Progenitor cell of endocrine pancreas (in vitro differentiated cells): ENCODE data around the gene KCNJ6. TPM values are rescaled to one million over a fixed set of nuclear protein-coding genes. Genes with fewer than 3 reads are reported as not detected.

Experiments
- DNase-seq: peaks from one replicate; pipeline ENCODE4 v3.0.0; 2021; ENCODE audit warnings: low spot score; ENCODE audit not compliant: unreplicated experiment
- H3K27ac Mint-ChIP-seq: 2 replicates; pipeline ENCODE4 v1.8.0; 2021; ENCODE audit warnings: mild to moderate bottlenecking, moderate library complexity, mixed read lengths
- H3K27me3 Mint-ChIP-seq: 2 replicates; pipeline ENCODE4 v1.8.0; 2021; ENCODE audit warnings: mixed read lengths
- H3K36me3 Mint-ChIP-seq: 2 replicates; pipeline ENCODE4 v1.8.0; 2022; ENCODE audit warnings: mixed read lengths; ENCODE audit not compliant: insufficient read depth
- H3K4me1 Mint-ChIP-seq: 2 replicates; pipeline ENCODE4 v1.8.0; 2021; ENCODE audit warnings: low read depth, mixed read lengths
- H3K4me3 Mint-ChIP-seq: 2 replicates; pipeline ENCODE4 v1.8.0; 2021; ENCODE audit warnings: low read depth, mild to moderate bottlenecking, moderate library complexity, mixed read lengths
- H3K9me3 Mint-ChIP-seq: 2 replicates; pipeline ENCODE4 v1.8.0; 2021; ENCODE audit warnings: low read depth, mixed read lengths
- total RNA-seq: library from RNA; stranded (reverse); gene quantifications from 2 replicates; pipeline ENCODE4 v1.2.1, GENCODE V29; 2021
- TF ChIP-seq, protein P1 (sequence below): fragments of 200-600 bp; sonication (generic); IDR thresholded peaks from one replicate; pipeline ENCODE4 v1.5.0; 2021; ENCODE audit warnings: antibody characterized with exemption, mild to moderate bottlenecking; ENCODE audit not compliant: unreplicated experiment

Gene KCNJ6
- total RNA-seq, 1 donor from 2014 or later, result 3.3 TPM

DNA sequence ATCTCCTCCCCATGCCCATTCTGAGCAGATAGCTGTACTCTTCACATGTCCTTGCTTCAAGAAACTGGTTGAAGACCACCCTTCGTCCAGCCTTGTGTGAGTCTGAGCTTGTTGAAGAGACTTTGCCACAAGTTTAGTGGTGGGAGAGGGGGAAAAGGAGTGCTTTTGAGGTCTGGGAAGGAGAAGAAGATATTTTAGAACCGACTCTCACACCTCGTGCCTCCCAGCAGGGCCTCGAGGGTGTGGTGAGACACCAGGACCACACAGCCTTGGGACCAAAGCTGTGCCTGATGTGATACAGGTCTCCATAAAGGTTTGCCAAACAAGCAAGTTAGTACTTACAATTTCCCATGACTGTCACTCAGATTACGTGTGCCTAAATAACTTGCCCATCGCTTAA is 347.8 kb downstream of the KCNJ6 start:
- peaks cover 7% of the 10 kb centered on the region for H3K27me3 Mint-ChIP-seq
- no peak for DNase-seq
- TF ChIP-seq, protein P1, sequence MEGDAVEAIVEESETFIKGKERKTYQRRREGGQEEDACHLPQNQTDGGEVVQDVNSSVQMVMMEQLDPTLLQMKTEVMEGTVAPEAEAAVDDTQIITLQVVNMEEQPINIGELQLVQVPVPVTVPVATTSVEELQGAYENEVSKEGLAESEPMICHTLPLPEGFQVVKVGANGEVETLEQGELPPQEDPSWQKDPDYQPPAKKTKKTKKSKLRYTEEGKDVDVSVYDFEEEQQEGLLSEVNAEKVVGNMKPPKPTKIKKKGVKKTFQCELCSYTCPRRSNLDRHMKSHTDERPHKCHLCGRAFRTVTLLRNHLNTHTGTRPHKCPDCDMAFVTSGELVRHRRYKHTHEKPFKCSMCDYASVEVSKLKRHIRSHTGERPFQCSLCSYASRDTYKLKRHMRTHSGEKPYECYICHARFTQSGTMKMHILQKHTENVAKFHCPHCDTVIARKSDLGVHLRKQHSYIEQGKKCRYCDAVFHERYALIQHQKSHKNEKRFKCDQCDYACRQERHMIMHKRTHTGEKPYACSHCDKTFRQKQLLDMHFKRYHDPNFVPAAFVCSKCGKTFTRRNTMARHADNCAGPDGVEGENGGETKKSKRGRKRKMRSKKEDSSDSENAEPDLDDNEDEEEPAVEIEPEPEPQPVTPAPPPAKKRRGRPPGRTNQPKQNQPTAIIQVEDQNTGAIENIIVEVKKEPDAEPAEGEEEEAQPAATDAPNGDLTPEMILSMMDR, result no peak
- H3K36me3 Mint-ChIP-seq, result no peaks in the 10 kb centered on the region
- H3K4me3 Mint-ChIP-seq, result no peak overlapping the region
- no peaks in the 10 kb centered on the region for H3K9me3 Mint-ChIP-seq
- peaks cover 3% of the 10 kb centered on the region for H3K4me1 Mint-ChIP-seq
- H3K27ac Mint-ChIP-seq, result no peak overlapping the region

GRCh38 chr21:37566790-37567615 is 349.3 kb downstream of the KCNJ6 start:
- no peak overlapping the region for H3K27ac Mint-ChIP-seq
- H3K4me3 Mint-ChIP-seq, result no peak overlapping the region
- peaks cover 3% of the 10 kb centered on the region for H3K4me1 Mint-ChIP-seq
- H3K27me3 Mint-ChIP-seq, result peaks cover 7% of the 10 kb centered on the region
- H3K9me3 Mint-ChIP-seq, result no peaks in the 10 kb centered on the region
- DNase-seq, result no peak
- H3K36me3 Mint-ChIP-seq, result no peaks in the 10 kb centered on the region
- TF ChIP-seq, protein P1, result no peak

GRCh38 chr21:37565530-37566223 is 350.6 kb downstream of the KCNJ6 start:
- H3K27me3 Mint-ChIP-seq, result peaks cover 7% of the 10 kb centered on the region
- H3K4me3 Mint-ChIP-seq, result no peak overlapping the region
- H3K4me1 Mint-ChIP-seq, result peaks cover 3% of the 10 kb centered on the region
- H3K27ac Mint-ChIP-seq, result no peak overlapping the region
- no peaks in the 10 kb centered on the region for H3K9me3 Mint-ChIP-seq
- no peak for DNase-seq
- TF ChIP-seq, protein P1, result no peak
- H3K36me3 Mint-ChIP-seq, result no peaks in the 10 kb centered on the region

GRCh38 chr21:37564924-37565529 is 351.2 kb downstream of the KCNJ6 start:
- no peaks in the 10 kb centered on the region for H3K9me3 Mint-ChIP-seq
- TF ChIP-seq, protein P1, result no peak
- H3K4me3 Mint-ChIP-seq, result no peak overlapping the region
- no peak for DNase-seq
- H3K36me3 Mint-ChIP-seq, result no peaks in the 10 kb centered on the region
- no peak overlapping the region for H3K27ac Mint-ChIP-seq
- peaks cover 5% of the 10 kb centered on the region for H3K27me3 Mint-ChIP-seq
- peaks cover 3% of the 10 kb centered on the region for H3K4me1 Mint-ChIP-seq

DNA sequence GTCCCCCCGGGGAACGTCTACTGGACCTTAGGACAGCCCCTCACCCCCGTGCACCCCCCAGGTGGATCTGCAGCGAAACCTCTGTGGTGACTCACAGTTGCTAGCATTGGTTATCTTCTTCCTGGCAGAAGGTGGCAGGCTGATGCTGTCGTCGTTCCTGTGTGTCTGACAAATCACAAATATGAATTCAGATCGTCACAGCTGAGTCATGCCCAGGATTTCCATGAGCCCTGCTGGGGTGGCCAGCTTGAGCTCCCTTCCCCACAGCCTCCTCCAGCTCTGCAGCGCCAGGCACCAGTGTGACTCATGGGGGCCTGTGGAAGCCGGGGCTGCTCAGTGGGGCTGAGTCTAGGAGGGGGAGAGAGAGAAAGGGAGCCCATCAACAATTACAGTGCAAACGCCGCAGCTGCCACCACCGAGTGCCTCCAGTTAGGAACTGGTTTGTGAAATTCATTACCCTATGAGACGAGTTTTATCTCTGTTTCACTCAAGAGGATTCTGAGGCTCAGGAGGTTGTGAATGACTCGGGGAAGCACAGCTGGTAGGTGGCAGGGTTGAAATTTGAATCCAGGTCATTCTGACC is 351.8 kb downstream of the KCNJ6 start:
- DNase-seq, result no peak
- no peaks in the 10 kb centered on the region for H3K9me3 Mint-ChIP-seq
- H3K36me3 Mint-ChIP-seq, result no peaks in the 10 kb centered on the region

More for the DNA sequence above, 351.8 kb downstream of the KCNJ6 start:
- peaks cover 3% of the 10 kb centered on the region for H3K4me1 Mint-ChIP-seq
- H3K27me3 Mint-ChIP-seq, result peaks cover 4% of the 10 kb centered on the region
- peak overlapping the region; percentile 60 for H3K4me3 Mint-ChIP-seq
- TF ChIP-seq, protein P1, result no peak
- peak overlapping the region; percentile 89 for H3K27ac Mint-ChIP-seq
